ENCODE measurements around the gene UGCG. TPM values are rescaled to one million over a fixed set of nuclear protein-coding genes. Genes with fewer than 3 reads are reported as not detected.

Gene UGCG
- total RNA-seq, 4 donors from 2014 or later, result 3.8 to 62.6 (median 29.9) TPM

DNA sequence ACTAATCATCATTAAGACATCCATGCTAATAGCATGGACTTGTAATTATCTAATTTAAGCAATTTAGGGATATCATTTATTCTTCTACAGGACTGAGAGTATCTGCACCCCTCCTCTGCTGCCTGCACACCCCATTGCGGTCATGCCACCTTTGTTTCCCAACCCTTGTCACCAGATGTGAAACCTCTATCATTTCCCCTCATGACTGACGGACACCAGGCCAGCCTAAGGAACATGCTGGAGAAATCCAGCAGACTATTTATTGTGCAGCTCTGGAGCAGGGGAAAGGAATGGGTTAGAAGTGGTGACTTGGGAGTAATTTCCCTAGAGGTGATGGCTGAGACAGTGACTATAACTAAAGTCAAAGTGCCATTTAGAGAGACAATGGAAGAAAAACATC is 40.7 kb downstream of the UGCG start:
- intact Hi-C loops (cut with DNase I; ENCODE audit: low total_unique reads) (no loop called here), in situ Hi-C loops (cut with MboI; ENCODE audit: low pct_ligation_motif_present in 1 of 4, low pct_unique_long_range_greater_than_20kb in 1 of 4, low sequenced_read_pairs in 3 of 4) (no loop called here)
- H3K9me3 ChIP-seq, result no peaks in the 10 kb centered on the region
- H3K27ac ChIP-seq, result peak overlapping the region in 1 of 4 donors; percentile 55
- H3K4me1 ChIP-seq, result peaks cover 0 to 22% (median 6%) of the 10 kb centered on the region in 4 donors
- DNase-seq, result no peak
- H3K36me3 ChIP-seq, result peaks cover 0 to 20% (median 6%) of the 10 kb centered on the region in 4 donors
- no peaks in the 10 kb centered on the region for H3K27me3 ChIP-seq
- TF ChIP-seq POLR2A (IDR thresholded peaks at IDR 0.05), result no peak
- H3K4me3 ChIP-seq, result no peak overlapping the region
- WGBS, 2 donors (ENCODE audit: low coverage in 1 of 2), result 93 to 95% methylated on average over 2 of the region's 2 CpGs

DNA sequence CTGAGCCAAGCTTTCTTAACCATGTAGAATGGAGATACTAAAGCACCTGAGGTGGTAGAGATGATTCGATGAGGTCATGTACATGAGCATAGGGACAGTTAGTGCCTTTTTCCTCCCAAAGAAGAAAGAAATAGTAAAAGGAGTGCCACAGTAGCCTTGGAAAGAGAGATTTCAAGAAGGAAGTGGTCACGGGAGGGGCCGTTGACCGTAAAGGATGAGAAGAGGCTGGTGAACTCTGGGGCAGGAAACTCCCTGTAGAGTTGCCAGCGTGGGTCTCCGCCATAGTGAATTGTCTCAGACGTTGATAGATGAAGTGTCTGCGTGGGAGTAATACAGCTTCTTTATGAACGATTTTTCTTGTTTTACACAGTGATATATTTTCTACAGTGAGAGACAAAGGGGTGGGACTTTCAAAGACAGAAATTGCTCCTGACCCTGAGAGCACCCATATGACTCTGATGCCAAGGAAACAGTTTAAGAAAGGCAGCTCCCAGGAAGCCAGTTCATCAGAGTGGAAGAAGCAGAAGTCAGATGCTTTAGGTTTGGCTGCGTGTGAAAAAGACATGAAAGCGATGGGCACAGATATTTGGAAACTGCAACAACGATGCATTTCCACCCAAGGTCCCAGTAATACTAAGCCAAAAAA is 41.3 kb downstream of the UGCG start:
- intact Hi-C loops (cut with DNase I; ENCODE audit: low total_unique reads) (no loop called here), in situ Hi-C loops (cut with MboI; ENCODE audit: low pct_ligation_motif_present in 1 of 4, low pct_unique_long_range_greater_than_20kb in 1 of 4, low sequenced_read_pairs in 3 of 4) (no loop called here)
- H3K4me1 ChIP-seq, result peaks cover 0 to 22% (median 6%) of the 10 kb centered on the region in 4 donors

DNA sequence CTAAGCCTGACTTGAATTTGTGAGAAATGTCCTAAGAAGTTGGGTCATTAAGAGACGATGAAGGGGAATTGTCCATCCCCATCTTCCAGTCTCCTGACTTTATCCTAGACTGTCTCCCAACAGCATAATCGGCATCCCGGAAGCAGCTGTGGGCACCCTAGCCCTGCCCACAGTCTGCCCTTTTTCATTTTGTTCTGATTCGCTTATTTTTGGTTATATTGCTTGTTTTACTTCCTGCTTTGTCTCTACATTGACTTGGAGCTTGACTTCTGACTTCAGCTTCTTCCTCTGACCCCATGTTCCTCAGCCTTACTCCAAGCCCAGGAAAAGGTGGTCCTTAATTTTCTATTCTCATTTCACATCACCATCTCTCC is 41.8 kb downstream of the UGCG start:
- Histone ChIP-seq H3K9me3 (no peaks in the 10 kb centered on the region), H3K27me3 (no peaks in the 10 kb centered on the region), H3K4me1 (peaks cover 0 to 22% (median 6%) of the 10 kb centered on the region in 4 donors), H3K27ac (peak overlapping the region in 2 of 4 donors; percentile 15 to 55), H3K4me3 (no peak overlapping the region), H3K36me3 (peaks cover 0 to 10% (median 2%) of the 10 kb centered on the region in 4 donors)
- intact Hi-C loops (cut with DNase I; ENCODE audit: low total_unique reads), result no loop called here
- no peak for DNase-seq
- in situ Hi-C loops (cut with MboI; ENCODE audit: low pct_ligation_motif_present in 1 of 4, low pct_unique_long_range_greater_than_20kb in 1 of 4, low sequenced_read_pairs in 3 of 4), result no loop called here
- 84 to 93% methylated on average over 4 of the region's 4 CpGs for WGBS, 2 donors (ENCODE audit: low coverage in 1 of 2)
- TF ChIP-seq, protein P1, sequence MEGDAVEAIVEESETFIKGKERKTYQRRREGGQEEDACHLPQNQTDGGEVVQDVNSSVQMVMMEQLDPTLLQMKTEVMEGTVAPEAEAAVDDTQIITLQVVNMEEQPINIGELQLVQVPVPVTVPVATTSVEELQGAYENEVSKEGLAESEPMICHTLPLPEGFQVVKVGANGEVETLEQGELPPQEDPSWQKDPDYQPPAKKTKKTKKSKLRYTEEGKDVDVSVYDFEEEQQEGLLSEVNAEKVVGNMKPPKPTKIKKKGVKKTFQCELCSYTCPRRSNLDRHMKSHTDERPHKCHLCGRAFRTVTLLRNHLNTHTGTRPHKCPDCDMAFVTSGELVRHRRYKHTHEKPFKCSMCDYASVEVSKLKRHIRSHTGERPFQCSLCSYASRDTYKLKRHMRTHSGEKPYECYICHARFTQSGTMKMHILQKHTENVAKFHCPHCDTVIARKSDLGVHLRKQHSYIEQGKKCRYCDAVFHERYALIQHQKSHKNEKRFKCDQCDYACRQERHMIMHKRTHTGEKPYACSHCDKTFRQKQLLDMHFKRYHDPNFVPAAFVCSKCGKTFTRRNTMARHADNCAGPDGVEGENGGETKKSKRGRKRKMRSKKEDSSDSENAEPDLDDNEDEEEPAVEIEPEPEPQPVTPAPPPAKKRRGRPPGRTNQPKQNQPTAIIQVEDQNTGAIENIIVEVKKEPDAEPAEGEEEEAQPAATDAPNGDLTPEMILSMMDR (IDR thresholded peaks at IDR 0.05), result no peak
- TF ChIP-seq EP300 (IDR thresholded peaks at IDR 0.05; ENCODE audit: low read depth) (no peak), POLR2AphosphoS5 (IDR thresholded peaks at IDR 0.05) (no peak), POLR2A (IDR thresholded peaks at IDR 0.05) (no peak)

More for the DNA sequence above, 41.3 kb downstream of the UGCG start:
- Histone ChIP-seq H3K9me3 (no peaks in the 10 kb centered on the region), H3K36me3 (peaks cover 0 to 15% (median 4%) of the 10 kb centered on the region in 4 donors), H3K4me3 (no peak overlapping the region), H3K27ac (peak overlapping the region in 2 of 4 donors; percentile 15 to 55), H3K27me3 (no peaks in the 10 kb centered on the region)
- TF ChIP-seq POLR2AphosphoS5 (IDR thresholded peaks at IDR 0.05) (peak in 1 of 3 donors; percentile 15), POLR2A (IDR thresholded peaks at IDR 0.05) (no peak)
- peak; percentile 51 for DNase-seq
- WGBS, 2 donors (ENCODE audit: low coverage in 1 of 2), result 36 to 50% methylated on average over 12 of the region's 12 CpGs

DNA sequence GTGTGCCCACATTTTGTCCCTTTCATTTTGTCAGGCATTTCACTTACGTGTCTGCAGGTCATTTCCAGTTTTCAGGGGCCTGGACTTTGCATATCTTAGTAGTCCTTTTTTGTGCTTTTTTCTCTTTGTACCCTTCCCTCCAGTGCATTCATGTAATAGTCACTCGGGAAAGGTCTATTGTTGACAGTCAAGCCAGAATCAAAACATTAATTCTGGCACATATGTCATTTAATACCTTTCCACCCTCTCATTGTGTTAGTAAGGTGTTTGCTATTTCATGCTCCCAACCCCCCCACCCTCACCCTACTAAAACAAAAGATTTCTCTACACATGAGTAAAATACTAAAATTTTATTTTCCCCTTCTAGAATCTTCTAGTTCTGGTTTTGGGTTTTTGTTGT is 42.7 kb downstream of the UGCG start:
- Histone ChIP-seq H3K9me3 (no peaks in the 10 kb centered on the region), H3K4me1 (peaks cover 0 to 22% (median 6%) of the 10 kb centered on the region in 4 donors), H3K36me3 (peaks cover 0 to under 1% (median 0%) of the 10 kb centered on the region in 4 donors), H3K4me3 (no peak overlapping the region), H3K27ac (no peak overlapping the region), H3K27me3 (no peaks in the 10 kb centered on the region)
- in situ Hi-C loops (cut with MboI; ENCODE audit: low pct_ligation_motif_present in 1 of 4, low pct_unique_long_range_greater_than_20kb in 1 of 4, low sequenced_read_pairs in 3 of 4) (no loop called here), intact Hi-C loops (cut with DNase I; ENCODE audit: low total_unique reads) (no loop called here)
- 82 to 98% methylated on average over 2 of the region's 2 CpGs for WGBS, 2 donors (ENCODE audit: low coverage in 1 of 2)
- TF ChIP-seq EP300 (IDR thresholded peaks at IDR 0.05; ENCODE audit: low read depth), result no peak
- TF ChIP-seq POLR2AphosphoS5 (IDR thresholded peaks at IDR 0.05), result no peak
- TF ChIP-seq, protein P1 (IDR thresholded peaks at IDR 0.05), result no peak
- TF ChIP-seq POLR2A (IDR thresholded peaks at IDR 0.05), result no peak
- DNase-seq, result no peak

DNA sequence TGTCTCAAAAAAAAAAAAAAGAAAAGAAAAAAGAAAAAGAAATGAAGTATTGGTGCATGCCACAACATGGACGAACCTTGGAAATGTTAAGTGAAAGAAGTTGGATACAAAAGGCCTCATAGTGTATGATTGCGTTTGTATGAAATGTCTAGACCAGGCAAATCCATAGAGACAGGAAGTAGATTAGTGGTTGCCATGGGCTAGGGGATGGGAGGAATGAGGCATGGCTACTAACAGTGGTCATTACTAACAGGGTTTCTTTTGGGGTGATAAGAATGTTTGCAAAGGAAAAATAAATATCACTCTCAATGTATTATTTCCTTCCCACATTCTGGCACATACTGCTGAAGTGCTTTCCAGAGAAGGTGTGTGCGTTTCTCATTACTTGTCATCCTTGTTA is 44.1 kb downstream of the UGCG start:
- intact Hi-C loops (cut with DNase I; ENCODE audit: low total_unique reads) (no loop called here), in situ Hi-C loops (cut with MboI; ENCODE audit: low pct_ligation_motif_present in 1 of 4, low pct_unique_long_range_greater_than_20kb in 1 of 4, low sequenced_read_pairs in 3 of 4) (loop anchor here in 1 of 4 donors (10.0 kb wide), 1 partner anchor 64 kb away; no protein-coding TSS in a partner anchor)
- TF ChIP-seq EP300 (IDR thresholded peaks at IDR 0.05; ENCODE audit: low read depth), result no peak
- TF ChIP-seq POLR2A (IDR thresholded peaks at IDR 0.05), result no peak
- TF ChIP-seq, protein P1 (IDR thresholded peaks at IDR 0.05), result no peak
- no peak for TF ChIP-seq POLR2AphosphoS5 (IDR thresholded peaks at IDR 0.05)
- Histone ChIP-seq H3K4me3 (no peak overlapping the region), H3K27ac (no peak overlapping the region), H3K4me1 (peaks cover 0 to 25% (median 6%) of the 10 kb centered on the region in 4 donors), H3K36me3 (no peaks in the 10 kb centered on the region), H3K9me3 (no peaks in the 10 kb centered on the region), H3K27me3 (no peaks in the 10 kb centered on the region)
- no peak for DNase-seq
- WGBS, 2 donors (ENCODE audit: low coverage in 1 of 2), result 95 to 96% methylated on average over 3 of the region's 3 CpGs

Data from transverse colon (tissue), 4 donors.